Activated naive CD4-positive, alpha-beta T cell treated with Interleukin-2 at 50 U/mL for 16 hours (primary cell): ENCODE measurements around the gene ACTA2.

Experiments
- DNase-seq: peaks from one replicate; pipeline ENCODE4 v3.0.0-alpha.2; 2020

ACTA2 gene

DNA sequence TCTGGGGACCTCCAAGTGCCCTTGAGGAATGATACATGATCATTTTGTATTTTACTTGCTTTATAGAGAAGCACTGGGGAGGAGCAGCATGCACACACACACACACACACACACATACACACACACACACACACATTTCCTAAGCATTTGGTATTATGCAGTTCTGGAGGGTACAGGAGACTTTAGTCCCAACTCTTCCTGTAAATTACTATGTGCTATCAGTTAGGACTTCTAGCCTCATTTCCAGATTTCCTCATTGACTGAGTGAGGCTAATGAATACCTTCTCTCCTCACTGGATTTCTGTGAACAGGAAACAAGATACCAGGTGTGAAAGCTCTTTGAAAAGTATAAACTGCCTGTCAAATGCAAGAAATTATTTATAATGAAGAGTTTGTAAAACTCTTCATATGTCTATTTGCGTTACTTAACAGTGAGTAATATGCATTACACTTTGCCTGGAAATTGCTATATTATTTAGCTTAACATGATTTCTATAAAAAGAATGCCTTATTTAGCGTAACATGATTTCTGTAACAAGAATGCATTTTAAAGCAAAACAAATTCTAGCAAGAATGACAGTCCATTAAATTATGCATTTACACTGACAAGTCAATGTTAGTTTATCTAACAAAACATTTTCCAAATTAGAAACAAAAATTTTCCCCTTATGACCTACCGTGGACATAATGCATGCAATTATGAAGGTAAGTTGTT, 34.2 kb downstream of the ACTA2 start:
- no peak for DNase-seq

DNA sequence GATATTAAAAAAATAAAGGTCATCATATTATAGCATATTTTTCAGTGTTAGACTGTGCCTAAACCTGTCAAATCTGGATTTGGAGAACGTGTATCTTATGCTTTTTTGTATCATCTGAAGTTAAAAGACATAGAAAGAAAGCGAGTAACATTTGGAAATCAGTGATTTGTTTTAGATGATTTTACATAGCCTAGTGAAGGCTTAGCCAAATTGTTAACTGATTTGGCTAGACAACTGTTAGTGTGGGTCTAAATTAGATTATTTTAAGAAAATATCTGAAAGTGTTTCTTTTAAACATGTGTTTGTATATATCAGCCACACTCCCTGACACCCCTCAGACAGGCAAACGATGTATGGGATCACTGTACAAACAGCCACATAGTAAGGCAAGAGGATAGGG, 35.6 kb downstream of the ACTA2 start:
- DNase-seq, result no peak

DNA sequence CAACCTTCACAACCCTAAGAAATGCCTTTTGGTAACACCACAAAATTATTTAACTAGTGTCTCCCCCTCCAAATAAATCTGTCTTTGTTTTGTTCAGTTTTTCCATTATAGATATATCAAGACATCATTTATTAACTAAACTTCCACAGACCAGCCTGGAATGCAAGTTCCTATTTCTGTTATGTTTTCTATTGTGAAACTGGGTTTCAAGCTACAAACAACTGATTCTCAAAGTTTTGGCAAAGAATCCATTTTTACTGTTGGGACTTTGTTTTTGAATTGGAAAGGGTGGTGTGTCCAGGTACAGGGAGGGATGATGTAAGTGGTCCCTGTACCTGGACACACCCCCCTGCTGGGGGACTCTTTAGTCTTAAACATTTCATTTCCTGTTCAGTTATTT, 36.3 kb downstream of the ACTA2 start:
- DNase-seq, result no peak

DNA sequence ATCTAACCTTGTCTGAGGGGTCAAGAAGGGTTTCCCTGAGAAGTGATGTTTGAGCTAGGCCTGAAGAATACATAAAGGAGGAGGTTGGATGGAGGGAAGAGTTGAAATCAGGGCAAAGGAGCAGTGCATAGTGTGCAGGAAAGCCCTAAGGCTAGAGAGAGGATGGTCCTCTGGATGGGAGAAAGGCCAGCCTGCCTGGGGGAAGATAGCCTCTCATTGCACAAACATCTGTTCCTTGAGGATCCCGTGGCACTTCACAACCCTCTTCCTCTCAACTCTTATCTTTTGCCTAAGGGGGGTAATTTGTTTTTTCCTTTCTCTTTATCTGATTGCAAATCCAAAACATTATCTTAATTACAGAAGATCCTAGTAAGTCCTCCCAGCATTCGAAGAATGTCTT, 36.8 kb downstream of the ACTA2 start:
- no peak for DNase-seq

DNA sequence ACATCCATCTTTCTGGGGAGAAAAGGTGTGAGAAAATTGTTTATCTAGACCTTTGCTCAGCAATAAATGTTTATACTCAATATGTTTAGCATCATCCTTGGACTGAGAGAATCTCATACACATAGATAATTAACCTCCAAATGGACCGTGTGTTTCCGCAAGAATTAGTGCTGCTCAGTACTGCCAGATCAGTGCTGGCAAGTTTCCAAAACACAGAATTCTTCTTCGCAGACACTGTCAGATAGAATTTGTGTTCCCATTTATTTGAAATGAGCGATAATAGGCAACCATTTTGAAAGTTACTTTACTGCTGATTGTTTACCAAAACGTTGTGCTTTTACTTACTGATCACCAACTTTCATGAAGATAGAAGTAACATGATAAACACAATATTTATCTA, 38.8 kb downstream of the ACTA2 start:
- no peak for DNase-seq

DNA sequence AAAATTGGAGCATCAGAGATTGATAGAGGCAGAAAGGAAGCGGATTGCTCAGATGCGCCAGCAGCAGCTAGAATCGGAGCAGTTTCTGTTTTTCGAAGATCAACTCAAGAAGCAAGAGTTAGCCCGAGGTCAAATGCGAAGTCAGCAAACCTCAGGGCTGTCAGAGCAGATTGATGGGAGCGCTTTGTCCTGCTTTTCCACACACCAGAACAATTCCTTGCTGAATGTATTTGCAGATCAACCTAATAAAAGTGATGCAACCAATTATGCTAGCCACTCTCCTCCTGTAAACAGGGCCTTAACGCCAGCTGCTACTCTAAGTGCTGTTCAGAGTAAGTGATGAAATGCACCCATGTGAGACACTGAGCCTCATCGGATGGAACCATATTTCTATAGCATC, 39.4 kb downstream of the ACTA2 start:
- no peak for DNase-seq

DNA sequence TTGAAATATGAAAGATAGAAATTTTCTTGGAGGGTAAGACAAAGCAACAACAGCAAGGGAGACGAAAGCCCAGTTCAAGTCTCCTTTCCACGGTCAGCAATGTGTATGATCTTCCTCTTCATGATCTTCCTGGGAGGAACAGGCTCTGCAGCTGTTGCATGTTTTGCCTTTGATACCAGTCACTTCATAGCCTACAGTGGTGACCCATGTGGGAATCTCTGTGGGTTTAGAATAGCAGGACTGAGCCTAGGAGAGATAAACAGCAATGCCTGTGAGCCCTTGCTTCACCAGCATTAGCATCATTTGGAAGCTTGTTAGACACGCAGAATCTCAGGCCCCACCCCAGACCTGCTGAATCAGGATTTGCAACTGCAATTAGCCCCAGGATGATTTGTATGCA, 40.7 kb downstream of the ACTA2 start:
- no peak for DNase-seq

DNA sequence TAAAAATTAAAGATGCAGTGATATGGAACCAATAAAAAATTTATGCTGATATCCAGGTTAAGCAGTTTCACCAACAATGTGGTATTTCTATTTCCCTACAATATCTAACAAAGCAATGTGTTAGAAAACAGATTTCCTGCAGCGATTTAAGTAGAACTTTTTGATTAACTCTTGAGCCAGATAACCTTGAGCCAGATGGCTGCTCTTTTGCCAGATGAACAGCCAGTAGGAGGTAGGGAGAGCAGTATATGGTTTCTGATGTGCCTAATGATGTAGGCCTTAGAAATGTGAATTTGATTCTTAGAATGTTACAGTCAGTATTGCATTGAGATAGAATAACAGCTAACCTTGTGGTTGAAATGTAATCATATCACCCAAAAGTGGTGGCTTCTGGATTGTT, 41.5 kb downstream of the ACTA2 start:
- no peak for DNase-seq

- no peak for DNase-seq
These were observed 44.4 kb downstream of the ACTA2 start for GRCh38 chr10:88908194-88908593.

DNA sequence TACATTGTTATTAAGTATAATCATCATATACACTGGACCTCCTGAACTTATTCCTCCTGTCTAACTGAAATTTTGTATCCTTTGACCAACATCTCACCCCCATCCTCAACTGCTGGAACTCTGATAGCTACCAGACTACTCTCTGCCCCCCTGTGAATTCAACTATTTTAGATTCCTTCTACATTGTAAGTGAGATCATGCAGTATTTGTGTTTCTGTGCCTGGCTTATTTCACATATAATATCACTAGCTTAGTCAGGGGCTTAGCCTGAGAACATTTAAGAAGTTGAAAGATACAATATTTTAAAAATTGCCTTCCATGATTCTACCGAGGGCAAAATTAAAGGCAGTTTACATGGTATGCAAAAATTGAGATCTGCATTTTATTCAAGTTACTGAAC, 45.7 kb downstream of the ACTA2 start:
- DNase-seq, result no peak

- no peak for DNase-seq
These were observed 48.9 kb downstream of the ACTA2 start for GRCh38 chr10:88903715-88904114.

DNA sequence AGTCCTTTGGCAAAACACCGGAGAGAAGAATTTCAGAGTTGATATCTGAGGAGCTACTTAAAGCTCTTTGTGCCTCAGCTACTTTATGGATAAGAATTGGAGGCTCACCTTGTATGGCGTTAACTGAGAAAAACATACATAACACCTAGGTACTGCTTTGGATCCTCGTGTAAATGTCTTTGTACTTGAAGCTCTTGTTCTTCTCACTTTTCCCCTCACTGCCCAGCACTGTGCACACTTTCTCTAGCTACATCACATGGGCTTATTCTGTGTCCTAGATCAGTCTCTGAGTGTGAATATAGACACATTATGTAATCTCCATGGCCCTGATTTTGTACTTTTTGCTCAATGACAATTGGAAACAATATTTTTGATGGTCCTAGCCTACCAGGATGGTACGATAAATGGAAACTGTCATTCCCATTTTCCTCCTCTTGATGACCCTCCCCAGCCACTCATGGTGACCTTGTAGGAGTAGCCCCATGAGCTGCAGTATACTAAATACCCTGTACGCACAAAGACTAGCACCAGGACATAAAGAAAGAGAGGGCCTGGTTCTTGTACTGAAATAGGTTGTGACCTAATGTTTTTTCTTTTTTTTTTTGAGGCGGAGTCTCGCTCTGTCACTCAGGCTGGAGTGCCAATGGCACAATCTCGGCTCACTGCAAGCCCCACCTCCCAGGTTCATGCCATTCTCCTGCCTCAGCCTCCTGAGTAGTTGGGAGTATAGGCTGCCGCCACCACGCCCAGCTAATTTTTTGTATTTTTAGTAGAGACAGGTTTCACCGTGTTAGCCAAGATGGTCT, 50.4 kb downstream of the ACTA2 start:
- no peak for DNase-seq

- no peak for DNase-seq
These were observed 51.2 kb downstream of the ACTA2 start for GRCh38 chr10:88901206-88901983.

GRCh38 chr10:88899886-88900285, 52.7 kb downstream of the ACTA2 start:
- no peak for DNase-seq

GRCh38 chr10:88898727-88899126, 53.8 kb downstream of the ACTA2 start:
- DNase-seq, result no peak

DNA sequence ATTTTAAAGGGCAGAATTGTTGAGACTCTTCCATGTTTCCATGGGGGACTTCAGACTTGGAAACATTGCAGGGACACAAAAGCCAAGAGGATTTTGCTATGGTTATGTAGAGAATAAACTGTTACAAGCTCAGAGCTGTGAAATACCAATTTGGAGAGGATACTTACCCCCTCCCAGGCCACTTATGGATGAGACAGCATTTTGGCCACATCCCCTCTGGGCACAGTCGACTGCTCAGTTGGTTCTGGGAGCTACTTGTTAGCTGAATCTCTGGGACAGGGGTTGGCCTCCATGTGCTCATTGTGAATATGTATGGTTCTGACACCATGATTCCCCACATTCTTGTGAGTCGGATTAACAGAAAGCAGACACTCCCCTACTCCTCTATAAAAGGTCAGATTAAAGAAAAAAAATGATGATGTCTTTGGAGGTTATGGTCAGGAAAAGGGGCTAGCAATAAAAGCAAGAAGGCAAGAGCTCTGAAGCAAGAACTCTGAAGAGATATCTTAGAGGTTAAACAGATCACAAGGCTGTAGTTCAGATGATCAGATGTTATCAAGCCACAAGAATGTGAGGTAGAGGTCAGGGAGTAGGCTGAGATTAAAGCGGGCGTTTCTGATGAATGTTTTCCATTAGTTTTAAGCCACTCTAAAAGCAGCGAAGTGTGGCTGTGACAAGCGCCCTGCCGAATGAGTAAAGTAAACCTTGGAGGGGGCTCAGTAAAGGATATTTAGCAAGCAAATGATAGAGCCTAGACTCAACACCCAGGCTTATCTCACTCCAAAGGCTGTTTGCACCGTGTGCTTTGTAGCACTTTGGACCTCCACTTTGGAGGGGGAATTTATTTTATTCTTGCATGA, 55.3 kb downstream of the ACTA2 start:
- peak; percentile 27 for DNase-seq

DNA sequence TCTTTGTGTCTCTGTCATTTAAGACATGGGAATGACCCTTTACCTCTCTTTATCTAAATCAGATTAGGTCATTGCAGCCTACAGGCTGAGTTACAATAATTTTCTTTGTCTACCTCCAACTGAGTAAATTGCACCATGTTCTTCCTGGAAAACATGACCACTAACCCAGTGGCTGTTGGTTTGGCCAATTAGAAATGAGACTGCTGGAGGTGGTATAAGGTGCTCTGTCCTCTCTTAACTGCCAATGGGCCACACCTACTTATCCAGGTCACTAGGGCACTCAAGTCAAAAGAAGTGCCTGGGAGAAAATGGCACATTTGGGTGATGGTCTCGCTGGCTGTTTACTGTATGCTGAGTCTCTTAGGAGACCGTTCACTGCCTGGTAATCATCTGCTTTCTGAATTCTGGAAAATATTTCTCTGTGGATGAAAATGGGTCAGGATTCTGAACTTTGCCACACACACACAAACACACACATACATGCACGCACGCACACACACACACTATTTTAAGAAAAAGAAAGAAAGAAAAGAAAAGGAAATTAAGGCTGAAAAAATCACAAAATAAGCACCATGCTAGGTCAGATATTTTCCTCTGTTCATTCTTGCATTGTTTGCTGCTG, 56.1 kb downstream of the ACTA2 start:
- no peak for DNase-seq

- DNase-seq, result no peak
These were observed 57.3 kb downstream of the ACTA2 start for GRCh38 chr10:88895250-88895649.

- no peak for DNase-seq
These were observed 59.0 kb downstream of the ACTA2 start for GRCh38 chr10:88893611-88894010.

GRCh38 chr10:88892222-88892967, 60.2 kb downstream of the ACTA2 start:
- DNase-seq, result no peak

- no peak for DNase-seq
These were observed 61.7 kb downstream of the ACTA2 start for GRCh38 chr10:88890681-88891381.
